ENCODE measurements around the gene FRY. TPM values are rescaled to one million over a fixed set of nuclear protein-coding genes. Genes with fewer than 3 reads are reported as not detected.

The FRY gene
- total RNA-seq, 2 donors from 2014 or later = 7.0 to 10.8 TPM

- H3K4me3 Mint-ChIP-seq = no peak overlapping the region
- H3K27me3 Mint-ChIP-seq = no peaks in the 10 kb centered on the region
- H3K4me1 Mint-ChIP-seq = no peaks in the 10 kb centered on the region
- ATAC-seq (replicated peaks) = no peak
- no peaks in the 10 kb centered on the region for H3K9me3 Mint-ChIP-seq
- peaks cover 72% of the 10 kb centered on the region for H3K36me3 Mint-ChIP-seq (ENCODE audit: low read depth)
- no peak overlapping the region for H3K27ac Mint-ChIP-seq
Observed at GRCh38 chr13:32334671-32335070, 303.1 kb downstream of the FRY start.

GRCh38 chr13:32340914-32341313 lies 309.3 kb downstream of the FRY start:
- Mint-ChIP-seq H3K36me3 (ENCODE audit: low read depth) (peaks cover 24% of the 10 kb centered on the region), H3K4me1 (no peaks in the 10 kb centered on the region), H3K4me3 (no peak overlapping the region), H3K9me3 (no peaks in the 10 kb centered on the region), H3K27ac (no peak overlapping the region), H3K27me3 (no peaks in the 10 kb centered on the region)
- ATAC-seq (replicated peaks) = no peak

- no peak overlapping the region for H3K27ac Mint-ChIP-seq
- ATAC-seq (replicated peaks) = no peak
Observed at GRCh38 chr13:32347651-32348050, 316.1 kb downstream of the FRY start.

More at GRCh38 chr13:32347651-32348050, 316.1 kb downstream of the FRY start:
- H3K4me3 Mint-ChIP-seq = no peak overlapping the region
- no peaks in the 10 kb centered on the region for H3K27me3 Mint-ChIP-seq
- no peaks in the 10 kb centered on the region for H3K4me1 Mint-ChIP-seq
- peaks cover 35% of the 10 kb centered on the region for H3K36me3 Mint-ChIP-seq (ENCODE audit: low read depth)
- no peaks in the 10 kb centered on the region for H3K9me3 Mint-ChIP-seq

Measured in activated T-helper 17 cell treated with anti-CD3 and anti-CD28 coated beads, Interleukin-2, amount 50 U/mL, for 72 hours (primary cell).